ENCODE data around the gene PLEKHA7.
A peak's percentile ranks its signal among the peaks of the same experiment; 100 is the strongest.

Gene PLEKHA7

DNA sequence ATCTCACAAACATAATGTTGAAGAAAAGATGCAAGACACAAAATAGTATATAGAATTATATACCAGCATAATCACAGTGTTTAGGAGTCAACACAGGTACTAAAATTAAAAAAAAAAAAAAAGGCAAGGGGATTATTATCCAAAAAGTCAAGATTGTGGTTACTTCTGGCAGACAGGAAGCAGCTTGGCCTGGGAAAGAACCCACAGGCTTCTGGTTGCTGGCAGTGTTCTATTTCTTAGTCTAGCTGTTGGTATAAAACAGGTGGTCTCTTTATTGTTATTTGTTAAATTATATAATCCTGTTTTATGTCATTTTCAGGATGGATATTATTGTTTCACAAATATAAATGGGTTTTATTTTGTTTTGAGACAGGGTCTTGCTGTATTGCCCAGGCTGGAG is 221.8 kb downstream of the PLEKHA7 start:
- no peak overlapping the region for H2AK5ac ChIP-seq (ENCODE audit: low read length, severe bottlenecking)
- no peak overlapping the region for H2BK12ac ChIP-seq (ENCODE audit: low read length in 2 of 2)
- H3K4me2 ChIP-seq (ENCODE audit: low read length, poor library complexity, severe bottlenecking): no peak overlapping the region
- no peak overlapping the region for H2BK5ac ChIP-seq (ENCODE audit: low read depth, low read length, poor library complexity, severe bottlenecking)
- no peaks in the 10 kb centered on the region for H3K27me3 ChIP-seq (ENCODE audit: control insufficient read depth in 1 of 2, insufficient read depth in 1 of 2, low read length in 2 of 2)
- H3K4me1 ChIP-seq (ENCODE audit: control insufficient read depth, insufficient read depth, low read depth, low read length): peaks cover 19% of the 10 kb centered on the region
- no peak overlapping the region for H3K4me3 ChIP-seq (ENCODE audit: insufficient read depth in 1 of 2, low read depth in 1 of 2, low read length in 2 of 2)
- H3K14ac ChIP-seq (ENCODE audit: low read length in 2 of 2): no peak overlapping the region
- H4K91ac ChIP-seq (ENCODE audit: low read length): no peak overlapping the region
- H3K36me3 ChIP-seq (ENCODE audit: control insufficient read depth in 1 of 2, insufficient read depth in 2 of 2, low read depth in 1 of 2, low read length in 2 of 2): peaks cover 0 to 27% of the 10 kb centered on the region in 2 experiments
- peak overlapping the region; percentile 79 for H3K9ac ChIP-seq (ENCODE audit: low read length)
- no peak overlapping the region for H3K18ac ChIP-seq (ENCODE audit: low read depth in 1 of 2, low read length in 2 of 2)
- H2AFZ ChIP-seq (ENCODE audit: low read depth, low read length): no peak overlapping the region
- no peak overlapping the region for H2BK120ac ChIP-seq (ENCODE audit: low read depth, low read length)
- no peak overlapping the region for H4K8ac ChIP-seq (ENCODE audit: low read length)
- no peak overlapping the region for H2BK15ac ChIP-seq (ENCODE audit: low read depth, poor library complexity, severe bottlenecking)
- peak; percentile 22 for DNase-seq
- H3K9me3 ChIP-seq (ENCODE audit: control insufficient read depth, low read length): no peaks in the 10 kb centered on the region
- no peaks in the 10 kb centered on the region for H3K79me1 ChIP-seq (replicated peaks; ENCODE audit: low read length, poor library complexity, severe bottlenecking)
- H3K23ac ChIP-seq (ENCODE audit: low read length in 2 of 2): no peak overlapping the region
- H3K4ac ChIP-seq (ENCODE audit: low read depth in 1 of 2, low read length in 2 of 2): no peak overlapping the region
- no peak overlapping the region for H3K27ac ChIP-seq (ENCODE audit: low read length, poor library complexity, severe bottlenecking)

DNA sequence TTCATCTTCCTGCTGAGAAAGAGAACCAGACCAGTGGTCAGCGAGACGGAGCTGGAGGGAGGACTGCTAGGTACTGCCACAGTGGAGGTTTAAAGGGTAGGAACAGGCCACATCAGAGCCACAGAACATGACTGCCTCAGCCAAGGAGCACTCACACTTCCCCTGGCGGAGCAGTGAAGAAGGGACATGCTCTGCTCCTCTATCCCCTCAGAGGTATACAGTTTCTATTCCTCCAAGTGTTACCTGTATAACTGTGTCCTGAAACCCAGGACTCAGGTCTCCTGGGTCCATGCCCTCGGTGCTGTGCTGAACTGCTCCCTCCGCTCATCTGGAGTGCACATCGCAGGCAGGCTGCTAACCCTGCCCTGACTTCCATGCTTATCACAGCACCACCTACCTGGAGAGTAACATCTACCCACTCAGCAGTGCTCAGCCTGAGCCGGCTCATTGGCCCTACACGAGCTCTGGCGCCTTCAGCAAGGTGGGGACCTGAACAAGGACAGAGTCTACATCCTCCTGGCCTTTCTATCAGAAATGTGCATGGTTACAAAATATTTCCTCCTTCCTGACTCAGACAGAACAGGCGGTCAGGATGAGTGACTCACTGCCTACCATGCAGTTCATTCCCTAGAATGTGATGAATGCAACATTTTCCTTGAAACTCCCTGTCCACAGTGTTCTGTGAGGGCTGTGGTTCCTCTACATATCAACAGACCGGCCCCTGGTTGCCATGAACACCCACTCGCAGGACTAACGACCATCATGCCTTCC is 222.8 kb downstream of the PLEKHA7 start:
- Histone ChIP-seq H3K23ac (ENCODE audit: low read length in 2 of 2) (no peak overlapping the region), H4K8ac (ENCODE audit: low read length) (peak overlapping the region; percentile 66), H4K91ac (ENCODE audit: low read length) (peak overlapping the region; percentile 65), H3K4me3 (ENCODE audit: insufficient read depth in 1 of 2, low read depth in 1 of 2, low read length in 2 of 2) (peak overlapping the region in 1 of 2 experiments; percentile 21), H2BK120ac (ENCODE audit: low read depth, low read length) (peak overlapping the region; percentile 76), H2BK15ac (ENCODE audit: low read depth, poor library complexity, severe bottlenecking) (peak overlapping the region; percentile 55), H3K4ac (ENCODE audit: low read depth in 1 of 2, low read length in 2 of 2) (peak overlapping the region in 1 of 2 experiments; percentile 22), H3K9me3 (ENCODE audit: control insufficient read depth, low read length) (no peaks in the 10 kb centered on the region), H2AK5ac (ENCODE audit: low read length, severe bottlenecking) (peak overlapping the region; percentile 79), H3K4me2 (ENCODE audit: low read length, poor library complexity, severe bottlenecking) (no peak overlapping the region), H3K27ac (ENCODE audit: low read length, poor library complexity, severe bottlenecking) (peak overlapping the region; percentile 68), H3K4me1 (ENCODE audit: control insufficient read depth, insufficient read depth, low read depth, low read length) (peaks cover 19% of the 10 kb centered on the region), H2BK5ac (ENCODE audit: low read depth, low read length, poor library complexity, severe bottlenecking) (no peak overlapping the region), H2BK12ac (ENCODE audit: low read length in 2 of 2) (peak overlapping the region; percentile 79 to 81), H3K14ac (ENCODE audit: low read length in 2 of 2) (peak overlapping the region in 1 of 2 experiments; percentile 53), H3K18ac (ENCODE audit: low read depth in 1 of 2, low read length in 2 of 2) (peak overlapping the region; percentile 55 to 85), H3K27me3 (ENCODE audit: control insufficient read depth in 1 of 2, insufficient read depth in 1 of 2, low read length in 2 of 2) (no peaks in the 10 kb centered on the region), H2AFZ (ENCODE audit: low read depth, low read length) (no peak overlapping the region), H3K9ac (ENCODE audit: low read length) (peak overlapping the region; percentile 79), H3K36me3 (ENCODE audit: control insufficient read depth in 1 of 2, insufficient read depth in 2 of 2, low read depth in 1 of 2, low read length in 2 of 2) (peaks cover 0 to 27% of the 10 kb centered on the region in 2 experiments), H3K79me1 (replicated peaks; ENCODE audit: low read length, poor library complexity, severe bottlenecking) (no peaks in the 10 kb centered on the region)
- WGBS: 62% methylated on average over 10 of the region's 13 CpGs
- DNase-seq: peak; percentile 96

DNA sequence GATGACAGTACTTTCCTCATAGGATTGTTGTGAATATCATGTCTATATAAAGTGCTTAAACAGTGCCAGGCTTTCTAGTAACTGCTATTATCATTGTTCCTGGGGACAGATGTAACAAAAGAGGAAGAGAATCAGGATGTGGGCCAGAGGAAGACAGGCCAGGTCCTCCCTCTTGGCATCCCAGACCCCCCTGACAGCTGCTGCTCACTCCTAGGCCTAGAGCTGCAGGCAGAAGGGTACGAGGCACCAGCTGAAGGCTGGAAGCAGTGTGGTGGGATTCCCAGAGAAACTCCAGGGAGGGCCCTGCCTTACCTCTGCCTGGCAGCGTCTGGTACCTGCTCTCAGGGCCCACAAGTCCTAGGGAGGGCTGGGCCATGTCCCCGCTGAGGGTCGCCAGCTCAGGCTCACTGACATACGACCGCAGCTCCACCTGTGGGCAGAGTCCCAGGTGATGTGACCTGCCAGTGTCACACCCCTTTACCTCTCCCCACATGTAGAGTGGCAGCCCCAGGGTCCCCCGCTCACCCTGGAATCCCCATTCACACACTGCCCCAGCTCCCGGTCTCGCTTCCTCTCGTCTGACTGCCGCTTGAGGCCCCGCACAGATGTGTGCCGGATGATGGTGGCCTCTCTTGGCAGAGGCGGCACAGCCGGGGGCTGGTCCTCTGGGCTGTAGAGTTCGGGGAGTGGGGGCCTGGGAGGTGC is 223.6 kb downstream of the PLEKHA7 start:
- no peaks in the 10 kb centered on the region for H3K9me3 ChIP-seq (ENCODE audit: control insufficient read depth, low read length)
- H3K79me1 ChIP-seq (replicated peaks; ENCODE audit: low read length, poor library complexity, severe bottlenecking): no peaks in the 10 kb centered on the region
- no peak overlapping the region for H4K8ac ChIP-seq (ENCODE audit: low read length)
- no peak overlapping the region for H2BK5ac ChIP-seq (ENCODE audit: low read depth, low read length, poor library complexity, severe bottlenecking)
- H2BK12ac ChIP-seq (ENCODE audit: low read length in 2 of 2): peak overlapping the region; percentile 79 to 93
- peak overlapping the region; percentile 29 for H2BK120ac ChIP-seq (ENCODE audit: low read depth, low read length)
- peak overlapping the region; percentile 30 for H2BK15ac ChIP-seq (ENCODE audit: low read depth, poor library complexity, severe bottlenecking)
- 95% methylated on average over 16 of the region's 16 CpGs for WGBS
- H3K23ac ChIP-seq (ENCODE audit: low read length in 2 of 2): no peak overlapping the region
- H3K9ac ChIP-seq (ENCODE audit: low read length): peak overlapping the region; percentile 41
- H3K27ac ChIP-seq (ENCODE audit: low read length, poor library complexity, severe bottlenecking): no peak overlapping the region
- no peak overlapping the region for H2AFZ ChIP-seq (ENCODE audit: low read depth, low read length)
- peak overlapping the region in 1 of 2 experiments; percentile 83 for H3K14ac ChIP-seq (ENCODE audit: low read length in 2 of 2)
- H3K18ac ChIP-seq (ENCODE audit: low read depth in 1 of 2, low read length in 2 of 2): peak overlapping the region; percentile 55 to 85
- peaks cover 19% of the 10 kb centered on the region for H3K4me1 ChIP-seq (ENCODE audit: control insufficient read depth, insufficient read depth, low read depth, low read length)
- H3K4me2 ChIP-seq (ENCODE audit: low read length, poor library complexity, severe bottlenecking): no peak overlapping the region
- no peak overlapping the region for H3K4me3 ChIP-seq (ENCODE audit: insufficient read depth in 1 of 2, low read depth in 1 of 2, low read length in 2 of 2)
- H3K4ac ChIP-seq (ENCODE audit: low read depth in 1 of 2, low read length in 2 of 2): peak overlapping the region; percentile 1 to 20
- H4K91ac ChIP-seq (ENCODE audit: low read length): peak overlapping the region; percentile 65
- H3K36me3 ChIP-seq (ENCODE audit: control insufficient read depth in 1 of 2, insufficient read depth in 2 of 2, low read depth in 1 of 2, low read length in 2 of 2): peaks cover 0 to 27% of the 10 kb centered on the region in 2 experiments
- H3K27me3 ChIP-seq (ENCODE audit: control insufficient read depth in 1 of 2, insufficient read depth in 1 of 2, low read length in 2 of 2): no peaks in the 10 kb centered on the region
- H2AK5ac ChIP-seq (ENCODE audit: low read length, severe bottlenecking): peak overlapping the region; percentile 79
- no peak for DNase-seq
